DMS53 (cell line): Measurements from ENCODE around the gene LONP1.
"Not testable (repeated sequence)": the region's sequence is repeated elsewhere in the genome, so short reads cannot be mapped to it uniquely, and the experiment has no call there.

ENCODE experiments used
- DNase-seq: peaks from one replicate; lab custom pipeline; 2025; lab: John Stamatoyannopoulos, UW

LONP1 gene, protein sequence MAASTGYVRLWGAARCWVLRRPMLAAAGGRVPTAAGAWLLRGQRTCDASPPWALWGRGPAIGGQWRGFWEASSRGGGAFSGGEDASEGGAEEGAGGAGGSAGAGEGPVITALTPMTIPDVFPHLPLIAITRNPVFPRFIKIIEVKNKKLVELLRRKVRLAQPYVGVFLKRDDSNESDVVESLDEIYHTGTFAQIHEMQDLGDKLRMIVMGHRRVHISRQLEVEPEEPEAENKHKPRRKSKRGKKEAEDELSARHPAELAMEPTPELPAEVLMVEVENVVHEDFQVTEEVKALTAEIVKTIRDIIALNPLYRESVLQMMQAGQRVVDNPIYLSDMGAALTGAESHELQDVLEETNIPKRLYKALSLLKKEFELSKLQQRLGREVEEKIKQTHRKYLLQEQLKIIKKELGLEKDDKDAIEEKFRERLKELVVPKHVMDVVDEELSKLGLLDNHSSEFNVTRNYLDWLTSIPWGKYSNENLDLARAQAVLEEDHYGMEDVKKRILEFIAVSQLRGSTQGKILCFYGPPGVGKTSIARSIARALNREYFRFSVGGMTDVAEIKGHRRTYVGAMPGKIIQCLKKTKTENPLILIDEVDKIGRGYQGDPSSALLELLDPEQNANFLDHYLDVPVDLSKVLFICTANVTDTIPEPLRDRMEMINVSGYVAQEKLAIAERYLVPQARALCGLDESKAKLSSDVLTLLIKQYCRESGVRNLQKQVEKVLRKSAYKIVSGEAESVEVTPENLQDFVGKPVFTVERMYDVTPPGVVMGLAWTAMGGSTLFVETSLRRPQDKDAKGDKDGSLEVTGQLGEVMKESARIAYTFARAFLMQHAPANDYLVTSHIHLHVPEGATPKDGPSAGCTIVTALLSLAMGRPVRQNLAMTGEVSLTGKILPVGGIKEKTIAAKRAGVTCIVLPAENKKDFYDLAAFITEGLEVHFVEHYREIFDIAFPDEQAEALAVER

DNA sequence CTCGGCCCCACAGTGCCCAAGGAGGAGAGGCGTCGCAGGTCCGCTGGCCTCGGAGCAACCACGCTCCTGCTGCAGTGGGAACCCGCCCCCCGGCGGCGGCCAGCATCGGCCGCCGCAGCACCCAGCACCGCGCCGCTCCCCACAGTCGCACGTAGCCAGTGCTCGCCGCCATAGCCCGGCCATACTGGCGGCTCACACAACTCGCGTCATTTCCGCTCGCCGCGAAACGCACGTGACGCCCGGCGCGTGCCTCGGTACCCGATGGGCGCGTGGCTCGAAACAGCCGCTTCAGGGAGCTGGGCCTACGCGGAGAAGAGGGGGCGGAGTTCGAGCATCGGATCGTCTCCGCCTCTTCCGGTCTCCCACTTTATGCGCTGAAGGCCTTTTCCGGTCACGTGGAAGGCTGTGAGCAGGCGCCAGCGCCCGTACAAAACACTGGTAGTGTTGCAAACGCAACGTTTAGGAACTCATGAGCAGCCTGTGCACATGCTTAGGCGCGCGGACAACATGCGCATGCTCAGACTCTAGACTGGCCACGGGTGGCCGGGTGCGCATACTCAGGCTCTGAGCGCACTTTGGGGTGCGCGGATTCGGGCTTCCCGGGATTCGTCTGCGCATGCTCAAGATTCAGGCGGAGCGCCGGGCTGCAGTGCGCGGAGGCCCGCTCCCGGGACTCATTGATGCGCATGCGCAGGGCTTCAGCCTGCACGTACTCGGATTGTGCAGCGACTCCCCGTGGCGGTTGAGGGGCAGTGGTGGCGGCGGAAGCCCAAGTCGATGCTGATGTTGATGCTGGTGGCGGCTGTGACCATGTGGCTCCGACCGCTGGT, at the start of gene LONP1, which contains the start of gene CATSPERD:
Gene LONP1 (minus strand): TSS at position 186 of the 830 bp plus-strand sequence. CDS start 14 bp downstream, at position 172.
Gene CATSPERD (plus strand): TSS at position 677 of the 830 bp plus-strand sequence. CDS start 101 bp downstream, at position 778.
- peak; percentile 98 for DNase-seq

DNA sequence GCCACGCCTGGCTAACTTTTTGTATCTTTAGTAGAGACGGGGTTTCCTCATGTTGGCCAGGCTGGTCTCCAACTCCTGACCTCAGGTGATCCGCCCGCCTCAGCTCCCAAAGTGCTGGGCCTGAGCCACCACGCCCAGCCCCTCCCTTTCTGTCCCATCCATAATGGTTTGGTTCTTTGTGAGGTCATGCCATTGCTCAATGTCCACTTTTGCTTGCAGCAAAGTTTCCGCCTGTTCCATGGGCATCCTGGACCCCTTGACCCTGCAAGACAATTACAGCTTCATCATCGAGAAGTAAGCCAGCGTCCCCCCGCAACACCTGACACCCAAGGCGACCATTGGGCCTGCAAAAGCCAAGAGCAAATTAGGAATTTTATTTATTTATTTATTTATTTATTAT, 48.0 kb upstream of the LONP1 start:
- DNase-seq: no peak

DNA sequence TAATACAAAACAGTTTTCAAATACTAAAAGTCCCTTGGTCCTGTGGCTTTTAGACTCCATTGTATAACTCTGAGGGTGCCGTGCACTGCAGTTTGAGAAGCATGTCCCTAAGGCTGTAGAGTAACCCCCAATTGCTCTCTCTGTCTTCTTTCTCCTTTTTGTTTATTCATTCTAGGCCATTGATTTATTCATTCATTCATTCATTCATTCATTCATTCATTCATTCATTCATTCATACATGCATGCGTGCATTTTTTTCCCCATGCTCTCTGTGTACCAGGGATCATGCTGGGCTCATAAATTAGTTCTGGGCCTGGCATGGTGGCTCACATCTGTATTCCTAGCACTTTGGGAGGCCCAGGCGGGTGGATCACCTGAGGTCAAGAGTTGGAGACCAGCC, 45.3 kb upstream of the LONP1 start:
- DNase-seq: no peak

DNA sequence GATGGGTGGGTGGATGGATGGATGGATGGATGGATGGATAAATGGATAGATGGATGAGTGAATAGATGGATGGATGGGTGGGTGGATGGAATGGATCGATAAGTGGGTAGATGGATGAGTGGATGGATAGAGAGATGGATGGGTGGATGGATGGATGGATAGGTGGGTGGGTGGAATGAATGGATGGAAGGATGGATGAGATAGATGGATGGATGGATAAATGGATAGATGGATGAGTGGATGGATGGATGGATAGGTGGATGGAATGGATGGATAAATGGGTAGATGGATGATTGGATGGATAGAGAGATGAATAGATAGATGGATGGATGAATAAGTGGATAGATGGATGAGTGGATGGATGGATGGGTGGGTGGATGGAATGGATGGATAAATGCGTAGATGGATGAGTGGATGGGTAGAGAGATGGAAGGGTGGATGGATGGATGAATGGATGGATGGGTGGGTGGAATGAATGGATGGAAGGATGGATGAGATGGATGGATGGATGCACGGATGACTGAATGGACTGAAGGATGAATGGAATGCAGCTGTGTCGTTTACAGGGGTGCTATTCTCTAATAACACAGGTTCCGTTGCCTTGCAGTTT, 42.8 kb upstream of the LONP1 start:
- DNase-seq: no peak

DNA sequence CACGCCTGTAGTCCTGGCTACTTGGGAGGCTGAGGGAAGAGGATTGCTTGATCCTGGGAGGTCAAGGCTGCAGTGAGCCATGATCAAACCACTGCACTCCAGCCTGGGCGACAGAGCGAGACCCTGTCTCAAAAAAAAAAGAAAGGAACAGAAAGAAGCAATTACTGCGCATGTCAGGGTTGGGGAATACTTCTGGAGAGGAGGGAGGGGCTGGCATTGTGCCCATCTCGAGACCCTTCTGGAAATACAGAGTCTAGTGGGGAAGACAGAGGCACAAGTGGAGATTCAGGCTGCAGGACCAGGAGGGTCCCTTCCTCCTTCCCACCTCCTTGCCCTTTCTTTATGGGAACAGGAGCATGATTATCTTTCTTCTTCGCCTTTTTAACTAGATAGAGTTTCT, 33.8 kb upstream of the LONP1 start:
- DNase-seq: no peak

DNA sequence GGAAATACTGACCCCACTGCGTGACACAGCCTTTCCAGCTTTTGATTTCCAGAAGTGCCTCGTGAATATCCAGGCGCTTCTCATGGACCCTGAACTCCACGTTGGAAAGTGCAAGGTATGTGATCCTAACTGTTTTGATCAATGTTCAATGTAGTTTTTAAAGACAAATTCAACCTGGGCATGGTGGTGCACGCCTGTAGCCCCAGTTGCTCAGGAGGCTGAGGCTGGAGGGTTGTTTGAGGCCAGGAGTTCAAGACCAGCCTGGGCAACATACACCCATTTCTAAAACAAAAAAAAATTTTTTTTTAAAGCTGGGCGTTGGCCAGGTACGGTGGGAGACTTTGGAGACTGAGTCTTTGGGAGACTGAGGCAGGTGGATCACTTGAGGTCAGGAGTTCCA, 31.8 kb upstream of the LONP1 start:
- DNase-seq: no peak

DNA sequence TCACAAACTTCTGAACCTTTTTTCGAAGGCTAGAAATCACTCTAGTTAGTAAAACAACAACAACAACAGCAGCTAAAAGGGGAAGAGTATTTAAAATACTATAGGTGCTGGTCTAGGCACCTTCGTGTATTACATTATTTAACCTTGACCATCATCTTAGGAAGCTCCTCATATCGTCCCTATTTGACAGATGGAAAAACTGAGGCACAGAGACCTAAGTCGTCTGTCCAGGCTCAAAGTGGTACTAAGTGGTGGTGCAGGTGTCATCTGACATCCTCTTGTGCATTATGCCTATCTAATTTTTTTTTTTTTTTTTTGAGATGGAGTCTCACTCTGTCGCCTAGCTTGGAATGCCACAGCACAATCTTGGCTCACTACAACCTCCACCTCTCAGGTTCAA, 29.6 kb upstream of the LONP1 start:
- DNase-seq: no peak

DNA sequence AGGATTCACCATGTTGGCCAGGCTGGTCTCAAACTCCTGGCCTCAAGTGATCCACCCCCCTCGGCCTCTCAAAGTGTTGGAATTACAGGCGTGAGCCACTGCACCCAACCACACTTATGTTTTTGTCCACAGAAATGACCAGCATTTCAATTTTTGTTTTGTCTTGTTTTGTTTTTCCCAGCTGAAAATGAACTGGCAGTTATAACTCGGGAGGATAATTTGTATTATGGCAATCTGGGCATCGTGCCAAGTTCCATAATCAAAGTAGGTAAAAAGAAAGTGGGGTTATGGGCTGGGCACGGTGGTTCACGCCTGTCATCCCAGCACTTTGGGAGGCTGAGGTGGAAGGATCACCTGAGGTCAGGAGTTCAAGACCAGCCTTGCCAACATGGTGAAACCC, 29.0 kb upstream of the LONP1 start:
- not testable (repeated sequence) for DNase-seq

DNA sequence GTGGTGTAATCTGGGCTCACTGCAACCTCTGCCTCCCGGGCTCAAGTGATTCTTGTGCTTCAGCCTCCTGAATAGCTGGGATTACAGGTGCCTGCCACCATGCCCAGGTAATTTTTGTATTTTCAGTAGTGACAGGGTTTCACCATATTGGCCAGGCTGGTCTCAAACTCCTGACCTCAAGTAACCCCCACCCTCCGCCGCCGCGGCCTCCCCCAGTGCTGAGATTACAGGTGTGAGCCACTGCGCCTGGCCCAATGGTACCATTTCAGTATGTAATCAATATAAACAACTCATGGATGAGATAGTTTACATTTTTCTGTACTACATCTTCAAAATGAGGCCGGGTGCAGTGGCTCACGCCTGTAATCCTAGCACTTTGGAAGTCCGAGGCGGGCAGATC, 25.1 kb upstream of the LONP1 start:
- DNase-seq: not testable (repeated sequence)

DNA sequence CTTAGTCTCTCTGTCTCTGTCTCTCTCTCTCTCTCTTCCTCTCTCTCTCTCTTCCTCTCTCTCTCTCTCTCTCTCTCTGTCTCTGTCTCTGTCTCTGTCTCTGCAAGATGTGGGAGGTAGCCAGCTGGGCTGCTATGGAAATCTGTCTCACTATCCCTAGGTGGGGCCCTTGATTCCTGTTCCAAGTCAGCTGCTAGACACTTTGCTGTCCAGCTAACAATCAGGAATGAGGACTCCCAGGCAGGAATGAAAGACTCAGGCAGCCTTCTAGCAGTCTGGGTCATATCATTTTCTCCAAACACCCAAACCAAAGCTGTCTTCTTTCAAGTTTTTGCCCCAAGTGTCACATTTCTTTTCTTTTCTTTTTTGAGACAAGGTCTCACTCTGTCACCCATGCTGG, 23.7 kb upstream of the LONP1 start:
- DNase-seq: no peak

DNA sequence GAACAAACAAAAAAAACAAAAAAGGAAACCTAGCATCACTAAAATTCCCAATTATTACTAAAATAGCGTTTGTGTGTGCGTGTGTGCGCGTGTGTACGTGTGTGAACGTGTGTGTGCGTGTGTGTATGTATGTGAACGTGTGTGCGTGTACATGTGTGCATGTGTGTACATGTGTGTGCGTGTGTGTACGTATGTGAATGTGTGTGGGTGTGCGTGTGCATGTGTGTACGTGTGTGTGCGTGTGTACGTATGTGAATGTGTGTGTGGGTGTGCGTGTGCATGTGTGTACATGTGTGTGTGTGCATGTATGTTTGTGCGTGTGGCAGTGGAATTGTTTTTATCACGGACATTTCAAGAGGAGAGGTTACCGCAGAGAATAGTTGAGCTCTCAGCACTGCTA, 22.1 kb upstream of the LONP1 start:
- DNase-seq: no peak

DNA sequence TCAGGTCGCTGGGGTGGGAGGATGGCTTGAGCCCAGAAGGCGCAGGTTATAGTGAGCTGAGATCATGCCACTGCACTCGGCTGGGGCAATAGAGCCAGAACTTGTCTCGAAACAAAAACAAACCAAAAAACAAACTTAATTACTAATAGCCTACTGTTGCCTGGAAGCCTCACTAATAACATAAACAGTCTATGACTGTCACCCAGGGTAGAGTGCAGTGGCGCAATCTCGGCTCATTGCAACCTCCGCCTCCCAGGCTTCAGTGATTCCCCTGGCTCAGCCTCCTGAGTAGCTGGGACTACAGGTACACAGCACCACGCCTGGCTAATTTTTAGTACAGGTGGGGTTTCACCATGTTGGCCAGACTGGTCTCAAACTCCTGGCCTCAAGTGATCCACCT, 18.5 kb upstream of the LONP1 start:
- no peak for DNase-seq

DNA sequence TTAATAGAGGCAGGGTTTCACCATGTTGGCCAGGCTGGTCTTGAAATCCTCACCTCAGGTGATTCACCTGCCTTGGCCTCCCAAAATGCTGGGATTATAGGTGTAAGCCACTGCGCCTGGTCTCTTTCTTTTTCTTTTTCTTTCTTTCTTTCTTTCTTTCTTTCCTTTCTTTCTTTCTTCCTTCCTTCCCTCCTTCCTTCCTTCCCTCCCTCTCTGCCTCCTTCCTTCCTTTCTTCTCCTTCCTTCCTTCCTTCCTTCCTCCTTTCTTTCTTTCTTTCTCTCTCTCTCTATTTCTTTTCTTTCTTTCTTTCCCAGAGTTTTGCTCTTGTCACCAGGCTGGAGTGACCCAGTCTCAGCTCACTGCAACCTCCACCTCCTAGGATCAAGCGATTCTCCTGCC, 13.2 kb upstream of the LONP1 start:
- not testable (repeated sequence) for DNase-seq

DNA sequence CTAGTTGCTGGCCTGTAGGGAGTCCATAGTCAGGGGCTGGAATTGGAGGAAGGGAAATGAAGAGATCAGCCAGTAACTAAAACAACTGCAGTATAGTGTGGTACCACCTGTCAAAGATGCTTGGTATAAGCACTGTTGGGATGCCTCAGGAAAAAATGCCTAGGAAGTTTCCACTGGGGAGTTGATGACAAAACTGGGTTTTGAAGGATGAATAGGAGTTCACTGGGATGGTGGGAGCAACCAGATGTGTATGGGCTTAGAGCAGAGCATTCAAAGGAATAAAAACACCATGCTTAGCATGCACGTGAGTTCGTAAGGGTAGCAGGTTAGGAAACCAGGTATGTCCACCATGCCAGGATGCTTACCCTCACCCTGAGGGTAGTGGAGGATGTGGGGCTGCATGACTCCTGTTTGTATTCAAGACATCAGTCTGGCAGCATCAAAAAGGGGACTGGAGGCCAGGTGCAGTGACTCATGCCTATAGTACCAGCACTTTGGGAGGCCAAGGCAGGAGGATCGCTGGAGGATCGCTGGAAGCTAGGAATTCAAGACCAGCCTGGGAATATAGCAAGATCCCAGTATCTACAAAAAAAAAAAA, 7.6 kb upstream of the LONP1 start:
- DNase-seq: no peak

DNA sequence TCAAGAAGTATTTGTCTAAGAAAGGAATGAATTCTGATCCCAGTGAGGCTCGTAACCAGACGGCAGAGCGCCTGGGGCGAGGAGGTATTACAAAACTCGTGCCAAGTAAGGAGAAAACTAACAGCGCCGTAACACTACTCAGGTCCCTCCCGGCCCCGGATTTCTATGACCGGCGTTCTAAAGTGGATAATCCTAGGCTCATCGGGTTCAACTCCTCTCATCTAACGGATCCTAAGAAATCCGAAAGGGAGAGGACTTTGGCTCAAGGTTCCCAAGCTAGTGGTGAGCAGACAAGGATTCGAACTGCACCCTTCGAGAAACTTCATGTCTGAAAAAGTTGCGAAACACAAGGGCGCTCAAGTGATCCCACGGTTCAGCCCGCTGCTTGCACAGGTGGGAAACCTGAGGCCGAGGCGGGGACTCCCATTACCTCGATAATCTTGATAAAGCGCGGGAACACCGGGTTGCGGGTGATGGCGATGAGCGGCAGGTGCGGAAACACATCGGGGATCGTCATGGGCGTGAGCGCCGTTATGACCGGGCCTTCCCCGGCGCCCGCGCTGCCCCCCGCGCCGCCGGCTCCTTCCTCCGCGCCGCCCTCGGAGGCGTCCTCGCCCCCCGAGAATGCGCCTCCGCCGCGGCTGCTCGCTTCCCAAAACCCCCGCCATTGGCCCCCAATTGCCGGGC, 529 bp downstream of the LONP1 start:
- peak; percentile 55 for DNase-seq

DNA sequence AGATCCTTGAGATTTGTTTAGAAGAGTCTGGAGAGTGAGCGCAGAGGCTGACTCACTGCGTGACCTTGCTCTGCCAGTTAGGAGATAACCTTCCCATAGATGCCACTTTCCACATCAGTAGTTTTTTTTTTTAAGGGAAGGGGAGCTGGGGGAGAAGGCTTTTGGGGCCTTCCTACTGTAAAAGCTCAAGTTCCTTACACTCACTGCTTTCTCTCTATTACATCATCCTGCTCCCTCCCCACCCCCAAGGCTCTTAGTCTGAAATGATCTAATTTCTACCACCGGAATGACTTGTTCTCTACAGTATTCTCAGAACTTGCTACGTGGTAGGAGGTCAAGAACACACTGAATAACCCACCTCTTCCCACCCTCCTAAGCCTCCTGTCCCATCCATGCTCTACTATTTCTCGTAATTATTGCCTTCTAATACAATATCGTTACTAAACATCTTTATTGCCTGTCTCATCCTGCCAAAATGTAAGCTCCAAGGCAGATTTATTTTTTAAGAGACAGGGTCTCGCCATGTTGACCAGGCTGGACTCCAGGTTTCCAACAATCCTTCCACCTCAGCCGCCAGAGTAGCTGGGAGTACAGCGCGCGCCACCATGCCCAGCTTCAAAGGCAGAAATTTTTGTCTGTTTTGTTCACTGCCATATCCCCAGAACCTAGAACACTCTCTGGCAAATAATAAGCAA, 1.2 kb downstream of the LONP1 start:
- peak; percentile 65 for DNase-seq

DNA sequence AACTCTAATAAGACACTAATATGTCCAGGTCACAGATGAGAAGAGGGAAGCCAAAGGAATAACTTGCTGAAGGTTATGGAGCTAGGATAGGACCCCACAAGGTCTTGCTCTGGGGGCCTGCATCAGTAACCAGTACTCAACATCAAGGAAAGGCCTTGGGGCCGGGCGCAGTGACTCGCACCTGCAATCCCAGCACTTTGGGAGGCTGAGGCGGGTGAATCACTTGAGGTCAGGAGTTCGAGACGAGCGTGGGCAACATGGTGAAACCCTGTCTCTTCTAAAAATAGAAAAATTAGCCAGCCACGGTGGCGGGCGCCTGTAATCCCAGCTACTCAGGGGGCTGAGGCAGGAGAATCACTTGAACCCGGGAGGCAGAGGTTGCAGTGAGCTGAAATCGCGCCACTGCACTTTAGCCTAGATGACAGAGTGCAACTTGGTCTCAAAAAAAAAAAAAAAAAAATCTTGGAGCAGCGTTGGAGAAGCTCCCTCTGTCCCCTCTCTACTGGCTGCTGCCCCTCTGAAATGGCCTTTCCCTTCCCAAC, 1.8 kb downstream of the LONP1 start:
- DNase-seq: no peak

DNA sequence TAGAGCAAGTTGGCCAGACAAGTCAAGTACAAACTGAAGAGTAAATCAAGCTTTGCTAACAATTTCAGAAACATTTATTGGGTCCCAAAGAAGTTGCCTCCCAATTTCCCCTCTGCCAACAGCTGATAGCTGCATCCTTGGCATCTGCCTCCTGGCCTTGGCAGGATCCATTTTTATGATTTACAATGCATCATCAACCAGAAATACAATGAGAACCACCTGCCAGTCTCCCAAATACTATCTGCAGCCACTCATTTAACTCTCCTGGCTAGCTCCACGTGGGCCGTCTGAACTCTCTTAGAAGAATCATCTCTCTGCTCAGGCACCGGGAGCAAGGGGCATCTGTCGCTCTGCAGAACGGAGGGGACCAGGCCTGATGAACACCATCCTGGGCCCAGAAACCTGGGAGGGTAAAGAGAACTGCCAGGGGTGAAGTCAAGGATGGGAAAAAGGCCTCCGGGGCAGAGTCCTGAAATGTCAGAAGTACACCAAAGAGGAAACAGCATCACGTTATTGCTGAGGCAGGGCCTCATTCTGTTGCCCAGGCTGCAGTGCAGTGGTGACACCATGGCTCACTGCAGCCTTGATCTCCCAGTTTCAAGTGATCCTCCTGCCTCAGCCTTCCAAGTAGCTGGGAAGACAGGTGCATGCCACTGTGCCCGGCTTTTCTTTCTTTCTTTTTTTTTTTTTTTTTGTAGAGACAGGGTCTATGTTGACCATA, 2.6 kb downstream of the LONP1 start:
- no peak for DNase-seq

DNA sequence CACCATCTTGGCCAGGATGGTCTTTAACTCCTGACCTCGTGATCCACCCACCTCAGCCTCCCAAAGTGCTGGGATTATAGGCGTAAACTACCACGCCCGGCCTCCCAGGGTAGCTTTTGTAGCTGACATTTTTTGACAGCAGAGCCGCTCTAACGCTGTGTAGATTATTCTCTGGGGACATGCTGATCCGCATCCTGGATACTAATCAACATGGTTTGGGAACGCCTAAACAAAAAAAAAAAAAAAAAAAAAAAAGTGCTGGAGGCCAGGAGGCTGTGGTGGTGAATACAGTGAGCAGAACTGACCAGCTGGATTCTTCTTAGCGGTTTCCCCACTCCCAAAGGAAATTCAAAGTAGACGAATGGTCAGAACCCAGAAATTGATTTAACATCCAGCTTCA, 5.1 kb downstream of the LONP1 start:
- DNase-seq: no peak
